ENCODE results near the gene CACNA2D4. TPM values are rescaled to one million over a fixed set of nuclear protein-coding genes. Genes with fewer than 3 reads are reported as not detected.

Gene CACNA2D4
- total RNA-seq, 1 experiment from 2014 or later = 1.7 TPM

- no peak for TF ChIP-seq SRF (IDR thresholded peaks at IDR 0.05; ENCODE audit: low read depth)
- no peak for TF ChIP-seq CBX3 (IDR thresholded peaks at IDR 0.05; ENCODE audit: low read depth)
- TF ChIP-seq MAX (IDR thresholded peaks at IDR 0.05) = no peak
- TF ChIP-seq ATF3 (IDR thresholded peaks at IDR 0.05) = no peak
- TF ChIP-seq FOSL1 (IDR thresholded peaks at IDR 0.05; ENCODE audit: low read depth) = no peak
- no peak for TF ChIP-seq POLR2A (IDR thresholded peaks at IDR 0.05; ENCODE audit: borderline replicate concordance, extremely low read depth, insufficient read depth, insufficient read length)
- TF ChIP-seq SP1 (IDR thresholded peaks at IDR 0.05; ENCODE audit: low read depth) = no peak
These were observed 46.0 kb downstream of the CACNA2D4 start (continued) for GRCh38 chr12:1872448-1872847.

DNA sequence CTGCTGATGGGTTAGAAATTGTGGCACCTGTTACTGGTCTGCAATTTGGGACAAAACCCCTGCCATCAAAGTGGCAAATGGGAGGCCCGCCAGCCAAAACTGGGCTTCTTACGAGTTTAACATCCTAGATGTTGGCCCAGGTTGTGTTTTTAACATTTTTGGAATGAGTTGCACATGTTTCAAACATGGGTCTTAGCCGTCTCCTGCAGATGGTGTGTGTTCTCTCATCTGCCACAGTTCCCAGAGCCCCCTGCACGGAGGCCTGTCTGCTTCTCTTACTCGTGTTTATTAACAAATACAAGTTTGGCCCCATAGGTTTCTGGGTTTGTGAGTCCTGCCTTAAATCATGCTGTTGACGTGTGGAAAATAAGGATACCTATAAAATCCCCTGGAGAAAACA is 46.5 kb downstream of the CACNA2D4 start:
- Histone ChIP-seq H3K9me3 (ENCODE audit: control insufficient read depth in 1 of 2, insufficient read depth in 1 of 2, low read depth in 1 of 2, low read length in 2 of 2) (no peaks in the 10 kb centered on the region), H3K27ac (ENCODE audit: low read depth, low read length) (no peak overlapping the region), H3K9me2 (ENCODE audit: insufficient read depth) (no peaks in the 10 kb centered on the region), H3K9ac (ENCODE audit: low read length) (no peak overlapping the region), H3K4me2 (ENCODE audit: low read length) (no peak overlapping the region), H2AFZ (ENCODE audit: low read depth, low read length, poor library complexity, severe bottlenecking) (no peak overlapping the region), H3K4me3 (replicated peaks in 1 of 2; ENCODE audit: low read depth in 1 of 2, low read length in 2 of 2) (no peak overlapping the region), H3K79me2 (ENCODE audit: insufficient read depth, low read length) (no peaks in the 10 kb centered on the region), H3K27me3 (ENCODE audit: insufficient read depth, low read length) (peaks cover 20% of the 10 kb centered on the region; the same call in 1 of the 2 replicates), H3K4me1 (ENCODE audit: control insufficient read depth in 1 of 2, insufficient read depth in 2 of 2, low read length in 2 of 2) (no peaks in the 10 kb centered on the region), H3K36me3 (ENCODE audit: control insufficient read depth in 1 of 2, insufficient read depth in 2 of 2, low read length in 2 of 2) (no peaks in the 10 kb centered on the region), H4K20me1 (ENCODE audit: insufficient read depth) (no peaks in the 10 kb centered on the region)
- ATAC-seq (no peak), DNase-seq (ENCODE audit: low read depth, low spot score) (no peak)
- intact Hi-C loops (cut with micrococcal nuclease) = no loop called here
- RAD21 ChIA-PET (ENCODE audit: low non-redundant PET in 1 of 2, low total read pairs in 2 of 2, uncharacterized antibody in 2 of 2, unreplicated experiment in 2 of 2) = no interaction called here
- CTCF ChIA-PET = no interaction called here
- no TSS peak for BruUV-seq (replicated peaks)
- TF ChIP-seq JUND (IDR thresholded peaks at IDR 0.05) (no peak), TCF7L2 (IDR thresholded peaks at IDR 0.05; ENCODE audit: borderline replicate concordance, extremely low read depth, insufficient read depth, insufficient read length) (no peak), RAD21 (IDR thresholded peaks at IDR 0.05; ENCODE audit: low read depth) (no peak), MAX (IDR thresholded peaks at IDR 0.05) (no peak), EGR1 (IDR thresholded peaks at IDR 0.05; ENCODE audit: low read depth) (no peak), YY1 (IDR thresholded peaks at IDR 0.05; ENCODE audit: extremely low read depth, insufficient replicate concordance, low read depth, low read length) (no peak), CEBPB (IDR thresholded peaks at IDR 0.05; ENCODE audit: low read depth) (no peak), EZH2phosphoT487 (IDR thresholded peaks at IDR 0.05; ENCODE audit: borderline replicate concordance) (no peak)
- POLR2A ChIA-PET = no interaction called here
